GM18861 (cell line): ENCODE data around the gene INTS3.

Experiments used
- ATAC-seq: cut with Tn5 transposase; IDR thresholded peaks from one replicate; pipeline ENCODE4 v1.9.1; 2021; ENCODE audit not compliant: unreplicated experiment

INTS3 gene

DNA sequence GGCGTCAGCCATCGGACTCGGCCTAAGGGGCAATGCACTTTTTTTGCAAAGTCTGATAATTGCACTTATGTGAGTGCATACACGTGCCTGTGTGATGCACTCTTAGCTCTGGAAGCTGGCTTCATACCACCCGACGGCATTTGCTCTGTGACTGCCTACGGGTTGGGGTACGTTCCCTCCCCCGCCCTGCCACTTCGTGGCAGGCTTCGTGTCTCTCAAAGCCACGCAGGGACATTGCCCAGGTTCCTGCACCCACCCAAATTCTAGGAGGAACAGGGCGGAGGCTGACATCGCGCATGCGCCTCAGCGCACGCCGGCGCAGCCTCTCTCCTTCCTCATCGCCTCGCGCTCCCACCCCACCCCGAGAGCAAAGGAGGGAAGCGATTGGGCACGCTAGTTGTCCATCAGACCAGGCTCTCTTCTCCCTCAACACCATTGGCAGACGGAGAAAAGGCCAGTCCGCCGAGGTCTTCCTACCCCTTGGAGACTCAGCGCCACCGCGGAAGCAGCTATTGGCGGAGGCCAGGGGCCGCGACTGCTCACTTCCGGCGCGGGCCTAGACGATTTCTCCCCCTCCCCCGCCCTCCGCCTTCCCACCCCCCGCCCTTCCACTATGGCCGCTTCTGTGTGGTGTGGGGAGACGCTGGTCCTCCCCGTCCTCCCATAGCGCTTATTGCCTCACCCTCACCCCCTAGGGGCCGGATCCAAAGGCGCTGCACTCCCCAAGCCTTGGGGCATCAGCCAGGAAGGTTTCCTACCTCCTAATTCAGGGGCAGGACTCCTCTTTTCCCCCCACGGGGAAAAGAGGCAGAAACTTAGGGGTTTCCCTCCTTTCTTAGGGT lies at the start of gene INTS3:
Gene INTS3 (plus strand): TSS at position 588 of the 842 bp plus-strand sequence. CDS start 585 bp downstream, outside the sequence.
- ATAC-seq: peak; percentile 85

DNA sequence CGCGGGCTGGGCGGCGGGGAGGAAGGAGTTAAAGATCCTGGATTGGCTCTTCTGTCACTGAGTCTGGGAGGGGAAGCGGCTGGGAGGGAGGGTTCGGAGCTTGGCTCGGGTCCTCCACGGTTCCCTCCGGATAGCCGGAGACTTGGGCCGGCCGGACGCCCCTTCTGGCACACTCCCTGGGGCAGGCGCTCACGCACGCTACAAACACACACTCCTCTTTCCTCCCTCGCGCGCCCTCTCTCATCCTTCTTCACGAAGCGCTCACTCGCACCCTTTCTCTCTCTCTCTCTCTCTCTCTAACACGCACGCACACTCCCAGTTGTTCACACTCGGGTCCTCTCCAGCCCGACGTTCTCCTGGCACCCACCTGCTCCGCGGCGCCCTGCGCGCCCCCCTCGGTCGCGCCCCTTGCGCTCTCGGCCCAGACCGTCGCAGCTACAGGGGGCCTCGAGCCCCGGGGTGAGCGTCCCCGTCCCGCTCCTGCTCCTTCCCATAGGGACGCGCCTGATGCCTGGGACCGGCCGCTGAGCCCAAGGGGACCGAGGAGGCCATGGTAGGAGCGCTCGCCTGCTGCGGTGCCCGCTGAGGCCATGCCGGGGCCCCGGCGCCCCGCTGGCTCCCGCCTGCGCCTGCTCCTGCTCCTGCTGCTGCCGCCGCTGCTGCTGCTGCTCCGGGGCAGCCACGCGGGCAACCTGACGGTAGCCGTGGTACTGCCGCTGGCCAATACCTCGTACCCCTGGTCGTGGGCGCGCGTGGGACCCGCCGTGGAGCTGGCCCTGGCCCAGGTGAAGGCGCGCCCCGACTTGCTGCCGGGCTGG lies 49.1 kb upstream of the INTS3 start, which contains the start of gene NPR1:
Gene NPR1 (plus strand): TSS at position 170 of the 818 bp plus-strand sequence. CDS start 421 bp downstream, at position 591.
- ATAC-seq: no peak

DNA sequence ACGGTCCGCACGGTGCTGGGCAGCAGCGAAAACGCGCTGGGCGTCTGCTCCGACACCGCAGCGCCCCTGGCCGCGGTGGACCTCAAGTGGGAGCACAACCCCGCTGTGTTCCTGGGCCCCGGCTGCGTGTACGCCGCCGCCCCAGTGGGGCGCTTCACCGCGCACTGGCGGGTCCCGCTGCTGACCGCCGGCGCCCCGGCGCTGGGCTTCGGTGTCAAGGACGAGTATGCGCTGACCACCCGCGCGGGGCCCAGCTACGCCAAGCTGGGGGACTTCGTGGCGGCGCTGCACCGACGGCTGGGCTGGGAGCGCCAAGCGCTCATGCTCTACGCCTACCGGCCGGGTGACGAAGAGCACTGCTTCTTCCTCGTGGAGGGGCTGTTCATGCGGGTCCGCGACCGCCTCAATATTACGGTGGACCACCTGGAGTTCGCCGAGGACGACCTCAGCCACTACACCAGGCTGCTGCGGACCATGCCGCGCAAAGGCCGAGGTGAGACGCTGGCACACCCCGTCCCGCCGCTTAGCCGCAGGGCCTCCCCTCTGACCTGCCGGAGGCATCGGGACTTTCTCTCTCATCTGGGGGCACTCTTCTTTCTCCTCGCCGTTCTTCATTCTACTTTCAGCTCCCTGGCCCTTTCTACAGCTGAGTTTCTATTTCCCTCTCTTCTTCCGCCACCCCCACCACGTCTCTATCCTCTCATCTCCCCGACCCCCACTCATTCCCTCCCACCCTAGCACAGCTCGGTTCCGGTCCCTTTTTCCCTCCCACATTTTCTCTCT lies 48.3 kb upstream of the INTS3 start:
- ATAC-seq: no peak

DNA sequence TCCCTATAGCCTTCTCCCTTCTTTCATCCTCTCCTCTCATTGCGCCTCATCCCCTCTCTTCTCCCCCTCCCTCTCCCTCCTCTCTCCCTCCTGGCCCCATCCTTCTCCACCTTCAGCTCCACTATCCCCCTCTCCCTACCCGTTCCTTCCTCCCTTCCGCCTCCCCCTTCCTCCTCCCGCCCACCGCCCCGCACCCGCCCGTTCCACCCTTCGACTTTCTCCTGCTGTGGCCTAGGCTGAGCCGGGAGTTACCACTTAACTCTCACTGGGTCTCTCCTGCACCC lies 47.8 kb upstream of the INTS3 start:
- no peak for ATAC-seq

- no peak for ATAC-seq
Measured at GRCh38 chr1:153682730-153683129, 45.1 kb upstream of the INTS3 start.

GRCh38 chr1:153683854-153684253 lies 44.0 kb upstream of the INTS3 start:
- no peak for ATAC-seq

- no peak for ATAC-seq
Measured at GRCh38 chr1:153684892-153685291, 43.0 kb upstream of the INTS3 start.

DNA sequence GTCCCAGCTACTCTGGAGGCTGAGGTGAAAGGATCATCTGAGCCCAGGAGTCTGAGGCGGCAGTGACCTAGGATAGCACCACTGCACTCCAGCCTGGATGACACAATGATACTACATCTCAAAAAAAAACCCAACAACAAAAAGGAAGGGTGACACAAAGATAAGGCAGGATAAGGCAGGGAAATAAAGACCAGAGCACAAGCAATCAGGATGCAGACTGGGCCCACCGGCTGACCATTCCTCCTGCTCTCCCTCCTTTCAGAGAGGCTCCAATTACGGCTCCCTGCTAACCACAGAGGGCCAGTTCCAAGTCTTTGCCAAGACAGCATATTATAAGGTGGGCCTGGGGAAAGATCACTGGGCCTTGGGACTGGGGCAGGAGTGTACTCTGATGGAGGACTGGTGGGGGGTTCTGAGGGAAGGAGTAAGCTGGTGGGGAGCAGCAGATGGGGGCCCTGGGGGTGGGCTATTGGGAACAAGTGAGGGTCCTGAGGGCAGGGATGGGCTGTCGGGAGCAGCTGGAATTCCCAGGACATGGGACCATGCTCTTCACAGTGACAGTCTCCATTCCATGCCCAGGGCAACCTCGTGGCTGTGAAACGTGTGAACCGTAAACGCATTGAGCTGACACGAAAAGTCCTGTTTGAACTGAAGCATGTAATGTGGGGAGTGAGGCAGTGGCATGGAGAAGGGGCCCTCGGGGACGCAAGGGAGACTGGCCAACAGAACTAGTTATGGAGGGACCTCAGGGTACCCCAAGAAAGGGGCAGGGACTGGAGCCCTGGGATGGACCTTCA lies 42.1 kb upstream of the INTS3 start:
- no peak for ATAC-seq

- no peak for ATAC-seq
Measured at GRCh38 chr1:153687346-153688125, 40.3 kb upstream of the INTS3 start.

GRCh38 chr1:153688276-153688675 lies 39.6 kb upstream of the INTS3 start:
- no peak for ATAC-seq

DNA sequence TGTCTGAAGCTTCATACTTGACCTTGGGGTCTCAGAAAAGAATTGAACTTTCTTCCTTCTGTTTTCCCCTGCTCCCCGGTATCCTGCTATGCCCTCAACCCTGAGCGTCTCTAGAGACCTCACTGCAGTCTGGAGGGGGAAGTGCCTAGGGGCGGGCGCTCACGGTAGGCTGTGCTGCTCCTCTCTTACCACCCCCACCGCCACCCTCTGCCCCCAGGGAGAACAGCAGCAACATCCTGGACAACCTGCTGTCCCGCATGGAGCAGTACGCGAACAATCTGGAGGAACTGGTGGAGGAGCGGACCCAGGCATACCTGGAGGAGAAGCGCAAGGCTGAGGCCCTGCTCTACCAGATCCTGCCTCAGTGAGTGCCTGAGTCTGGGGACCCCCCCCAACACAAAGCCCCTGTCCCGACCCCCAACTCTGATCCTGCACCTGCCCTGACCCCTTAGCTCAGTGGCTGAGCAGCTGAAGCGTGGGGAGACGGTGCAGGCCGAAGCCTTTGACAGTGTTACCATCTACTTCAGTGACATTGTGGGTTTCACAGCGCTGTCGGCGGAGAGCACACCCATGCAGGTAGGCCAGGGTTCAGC lies 39.0 kb upstream of the INTS3 start:
- no peak for ATAC-seq

DNA sequence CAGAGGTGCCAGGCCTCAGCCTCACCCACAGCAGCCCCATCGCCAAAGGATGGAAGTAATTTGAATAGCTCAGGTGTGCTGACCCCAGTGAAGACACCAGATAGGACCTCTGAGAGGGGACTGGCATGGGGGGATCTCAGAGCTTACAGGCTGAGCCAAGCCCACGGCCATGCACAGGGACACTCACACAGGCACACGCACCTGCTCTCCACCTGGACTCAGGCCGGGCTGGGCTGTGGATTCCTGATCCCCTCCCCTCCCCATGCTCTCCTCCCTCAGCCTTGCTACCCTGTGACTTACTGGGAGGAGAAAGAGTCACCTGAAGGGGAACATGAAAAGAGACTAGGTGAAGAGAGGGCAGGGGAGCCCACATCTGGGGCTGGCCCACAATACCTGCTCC lies 34.4 kb upstream of the INTS3 start:
- no peak for ATAC-seq

DNA sequence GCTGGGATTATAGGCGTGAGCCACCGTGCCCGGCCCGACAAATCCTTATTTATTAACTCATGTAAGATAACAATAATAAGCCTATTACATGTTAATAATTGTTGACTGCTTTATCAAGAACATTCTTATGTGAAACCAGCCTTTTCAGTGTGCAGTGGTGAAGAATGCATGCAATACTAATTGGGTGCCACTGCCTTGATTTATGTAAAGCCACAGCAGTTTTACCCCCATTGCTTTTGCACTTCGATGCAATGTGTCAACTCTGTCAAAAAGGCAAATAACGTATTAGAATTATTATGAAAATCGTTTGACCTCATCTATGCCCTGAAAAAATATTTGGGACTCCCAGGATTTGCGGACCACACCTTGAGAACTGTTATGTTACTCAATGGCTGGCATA lies 31.1 kb upstream of the INTS3 start:
- ATAC-seq: no peak

- ATAC-seq: no peak
Measured at GRCh38 chr1:153697191-153698019, 30.4 kb upstream of the INTS3 start.

DNA sequence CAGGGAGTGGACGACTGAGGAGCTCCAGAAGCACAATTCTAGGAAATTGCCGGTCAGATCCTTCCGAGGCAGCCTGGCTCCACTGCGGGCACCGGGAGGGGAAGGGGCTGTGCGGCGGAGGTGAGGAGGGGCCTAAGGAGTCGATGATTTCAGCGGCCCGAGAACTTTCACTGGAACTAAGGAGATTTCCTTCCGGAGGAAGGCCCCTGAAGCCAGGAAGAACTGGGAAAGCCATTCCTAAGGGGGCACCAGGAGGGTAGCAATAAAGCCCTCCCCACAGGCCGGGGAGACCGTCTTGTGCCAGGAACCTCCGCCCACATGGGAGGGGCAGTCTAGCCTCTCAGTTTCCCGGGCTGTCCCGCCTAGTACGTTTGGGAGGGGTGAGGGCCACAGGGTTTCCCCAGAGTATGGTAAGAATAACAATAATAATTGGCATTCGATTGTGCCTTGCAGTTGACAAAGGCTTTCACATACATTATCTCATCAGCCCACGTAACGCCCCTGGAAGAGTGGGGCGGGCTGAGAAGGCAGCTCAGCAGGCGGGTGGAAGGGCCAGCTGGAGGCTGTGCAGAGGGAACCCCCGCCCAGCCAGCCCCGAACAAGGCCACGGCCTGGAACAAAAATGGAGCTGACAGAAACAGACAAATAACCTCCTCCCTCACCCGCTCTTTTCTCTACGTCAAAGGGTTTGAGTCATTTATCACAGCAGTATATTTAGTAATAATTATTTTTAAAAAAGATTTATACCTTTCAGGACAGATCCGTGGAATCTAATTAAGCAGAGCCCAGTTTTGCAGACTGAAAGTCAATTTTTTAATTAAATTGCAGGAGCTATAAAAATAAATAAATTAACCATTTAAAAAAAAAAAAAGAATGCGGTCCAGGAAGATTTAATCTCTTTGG lies 29.6 kb upstream of the INTS3 start:
- no peak for ATAC-seq

DNA sequence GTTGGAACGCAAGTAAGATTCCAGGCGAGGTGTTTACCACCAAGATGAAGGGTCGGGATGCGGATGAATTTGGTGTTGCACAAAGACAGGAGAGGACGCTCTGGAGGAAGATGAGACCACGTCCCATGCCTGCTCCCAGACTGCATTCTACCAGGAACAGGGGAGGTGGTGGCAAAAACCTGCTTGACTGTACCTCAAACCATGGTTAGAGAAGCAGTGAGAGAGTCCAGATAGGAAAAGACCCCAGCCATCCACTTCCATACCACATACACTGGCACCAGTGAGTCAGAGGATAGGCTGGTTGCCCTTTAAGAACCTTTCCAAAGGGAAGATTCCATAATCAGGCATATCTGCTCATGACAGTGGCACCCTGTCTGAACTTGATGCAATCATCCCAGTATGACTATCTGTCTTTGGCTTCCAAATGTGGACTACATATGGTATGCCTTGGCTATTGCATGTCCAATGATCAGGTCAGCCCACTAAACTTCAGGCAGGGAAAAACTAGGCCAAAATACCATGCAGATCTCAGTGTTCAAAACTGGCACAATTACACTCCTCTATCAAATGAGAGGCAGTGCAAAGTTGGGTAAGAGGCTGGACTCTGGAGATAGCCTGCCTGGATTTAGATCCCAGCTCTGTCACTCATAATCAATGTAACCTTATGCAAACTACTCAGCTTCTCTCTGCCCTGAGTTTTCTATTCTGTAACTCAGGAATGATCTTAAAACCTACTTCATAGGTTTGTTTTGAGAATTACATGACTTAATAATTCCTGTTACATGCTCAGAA lies 28.7 kb upstream of the INTS3 start:
- no peak for ATAC-seq

DNA sequence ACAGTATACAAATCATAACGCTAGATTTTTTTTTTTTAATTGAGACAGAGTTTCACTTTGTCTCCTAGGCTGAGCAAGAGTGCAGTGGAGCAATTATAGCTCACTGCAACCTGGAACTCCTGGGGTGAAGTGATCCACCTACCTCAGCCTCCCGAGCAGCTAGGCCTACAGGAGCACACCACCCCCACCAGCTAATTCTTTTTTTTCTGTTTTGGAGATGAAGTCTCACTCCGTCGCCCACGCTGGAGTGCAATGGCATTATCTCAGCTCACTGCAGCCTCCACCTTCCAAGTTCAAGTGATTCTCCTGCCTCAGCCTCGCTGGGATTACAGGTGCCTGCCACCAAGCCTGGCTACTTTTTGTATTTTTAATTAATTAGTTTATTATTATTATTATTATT lies 28.1 kb upstream of the INTS3 start:
- no peak for ATAC-seq
